Occipital lobe (tissue), 2 donors: ENCODE measurements around the gene MCM7. TPM values are rescaled to one million over a fixed set of nuclear protein-coding genes. Genes with fewer than 3 reads are reported as not detected.

ENCODE experiments used
- DNase-seq: peaks from one replicate; lab custom pipeline; 2025; lab: John Stamatoyannopoulos, UW
- total RNA-seq: library from RNA; depleted of rRNA; stranded (reverse); fragments of >200 nt; gene quantifications from one replicate; pipeline ENCODE4 v1.2.3, GENCODE V29; 2014

MCM7 gene
- total RNA-seq, 1 donor from 2014 or later, result 44.8 TPM

DNA sequence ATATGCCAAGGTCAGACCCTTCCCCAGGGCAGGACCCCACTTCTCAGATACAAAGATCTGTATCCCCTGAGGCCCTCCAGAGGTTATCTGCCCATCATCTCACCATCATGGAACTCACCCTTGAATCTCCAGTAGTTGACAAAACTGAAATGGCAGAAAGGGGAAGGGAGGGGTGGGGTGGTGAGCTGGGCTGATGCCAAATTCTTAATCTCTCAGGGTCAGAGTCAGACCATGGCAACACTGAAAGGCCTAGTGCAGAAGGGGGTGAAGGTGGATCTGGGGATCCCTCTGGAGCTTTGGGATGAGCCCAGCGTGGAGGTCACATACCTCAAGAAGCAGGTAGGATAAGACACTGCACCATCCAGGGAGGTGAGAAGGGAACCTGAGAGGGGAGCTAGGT, 21.4 kb upstream of the MCM7 start:
- no peak for DNase-seq

DNA sequence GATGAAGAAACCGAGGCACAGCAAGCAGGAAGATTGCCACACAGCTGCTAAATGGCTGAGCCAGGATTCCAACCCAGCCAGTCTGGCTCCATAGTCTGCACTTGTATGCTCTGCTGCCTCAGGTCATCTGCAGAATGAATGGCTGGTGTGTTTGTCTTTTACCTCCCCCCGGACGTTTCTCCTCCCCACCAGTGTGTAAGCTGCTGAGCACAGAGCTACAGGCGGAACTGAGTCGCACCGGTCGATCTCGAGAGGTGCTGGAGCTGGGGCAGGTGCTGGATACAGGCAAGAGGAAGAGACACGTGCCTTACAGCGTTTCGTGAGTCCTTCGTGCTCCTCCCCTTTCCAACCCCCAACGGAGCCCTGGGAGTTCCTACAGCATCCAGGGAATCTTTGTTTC, 20.9 kb upstream of the MCM7 start:
- no peak for DNase-seq

DNA sequence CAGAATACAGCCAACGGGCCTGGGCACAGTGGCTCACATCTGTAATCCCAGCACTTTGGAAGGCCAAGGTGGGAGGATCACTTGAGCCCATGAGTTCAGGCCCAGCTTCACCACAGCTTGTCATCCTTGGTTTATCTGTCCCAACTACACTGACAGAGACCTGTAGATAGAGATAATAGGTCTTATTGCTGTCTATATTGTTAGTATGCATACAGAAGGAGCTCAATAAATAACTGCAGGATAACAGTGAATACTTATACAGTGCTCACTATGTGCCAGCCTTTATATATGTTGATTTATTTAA, 19.5 kb upstream of the MCM7 start:
- DNase-seq, result no peak

DNA sequence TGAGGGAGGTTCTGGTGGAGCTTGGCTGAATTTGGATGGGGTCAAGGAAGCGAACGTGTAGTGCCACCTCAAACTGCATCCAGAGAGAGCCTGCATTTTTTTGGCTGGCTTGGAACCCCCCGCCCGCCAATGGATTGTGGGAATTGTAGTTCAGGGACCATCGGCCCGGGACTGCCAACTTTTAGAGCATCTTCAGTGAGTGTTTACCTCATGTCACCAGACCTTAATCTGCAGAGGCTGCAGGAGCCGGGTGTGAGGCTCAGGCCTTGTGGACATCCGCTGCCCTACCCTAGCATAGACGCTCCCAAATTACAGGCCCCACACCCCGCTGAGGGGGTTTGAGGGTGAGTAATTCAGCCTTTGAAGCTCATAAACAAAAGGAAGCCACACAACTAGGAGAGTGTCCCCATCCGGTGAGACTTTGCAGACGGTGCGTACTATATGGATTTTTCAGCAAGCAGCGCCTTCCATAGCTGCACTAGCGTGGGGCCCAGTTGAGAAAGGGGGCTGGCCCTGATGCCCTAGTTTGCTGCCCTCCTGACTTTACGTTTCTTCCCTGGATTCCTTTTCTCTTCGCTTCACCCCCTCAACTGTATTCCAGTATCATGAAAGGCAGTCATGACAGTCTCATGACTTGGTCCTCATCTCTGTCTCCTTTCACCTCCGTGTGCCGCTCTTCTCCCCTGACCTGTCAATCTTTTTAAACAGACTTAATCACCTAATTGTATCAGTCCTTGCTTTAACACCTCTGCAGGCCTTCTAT, 19.0 kb upstream of the MCM7 start:
- DNase-seq, result peak; percentile 82

DNA sequence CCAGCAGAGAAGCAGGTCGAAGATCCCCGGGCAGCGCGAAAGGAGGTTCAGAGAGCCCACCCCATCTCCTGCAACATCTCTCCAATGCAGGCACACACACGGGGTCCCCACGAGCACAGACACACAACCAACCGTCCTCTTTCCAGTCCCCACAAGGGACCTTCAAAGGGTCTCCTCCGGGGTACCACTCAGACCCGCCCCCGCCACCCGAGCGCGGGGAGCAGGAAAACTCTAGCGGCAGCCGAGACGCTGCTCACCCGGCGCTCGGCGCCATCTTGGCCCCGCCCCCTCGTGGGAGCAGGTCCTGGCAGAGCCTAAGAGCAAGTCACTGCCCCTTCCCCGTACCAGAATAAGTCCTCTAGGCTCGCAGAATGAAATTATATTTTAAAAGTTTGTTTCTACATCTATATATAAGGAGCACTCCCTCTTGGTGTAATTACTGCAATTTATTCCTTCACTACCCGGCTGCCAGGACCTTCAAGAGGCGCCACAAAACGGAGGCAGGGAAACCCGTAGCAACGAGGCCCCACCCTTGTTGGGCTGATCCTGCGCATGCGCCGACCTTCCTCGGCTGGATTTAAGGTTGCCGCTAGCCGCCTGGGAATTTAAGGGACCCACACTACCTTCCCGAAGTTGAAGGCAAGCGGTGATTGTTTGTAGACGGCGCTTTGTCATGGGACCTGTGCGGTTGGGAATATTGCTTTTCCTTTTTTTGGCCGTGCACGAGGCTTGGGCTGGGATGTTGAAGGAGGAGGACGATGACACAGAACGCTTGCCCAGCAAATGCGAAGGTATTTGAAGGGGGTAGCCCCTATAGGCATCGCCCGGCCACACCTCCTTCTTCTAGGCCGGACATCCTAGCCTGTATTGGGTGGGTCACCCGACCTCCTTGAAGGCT, 18.1 kb upstream of the MCM7 start, which contains the start of the genes CNPY4 and TAF6:
Gene CNPY4 (plus strand): TSS at position 563 of the 898 bp plus-strand sequence. CDS start 111 bp downstream, at position 674.
Gene TAF6 (minus strand): TSS at position 287 of the 898 bp plus-strand sequence. CDS start 5,149 bp downstream, outside the sequence.
- peak; percentile 94 for DNase-seq

DNA sequence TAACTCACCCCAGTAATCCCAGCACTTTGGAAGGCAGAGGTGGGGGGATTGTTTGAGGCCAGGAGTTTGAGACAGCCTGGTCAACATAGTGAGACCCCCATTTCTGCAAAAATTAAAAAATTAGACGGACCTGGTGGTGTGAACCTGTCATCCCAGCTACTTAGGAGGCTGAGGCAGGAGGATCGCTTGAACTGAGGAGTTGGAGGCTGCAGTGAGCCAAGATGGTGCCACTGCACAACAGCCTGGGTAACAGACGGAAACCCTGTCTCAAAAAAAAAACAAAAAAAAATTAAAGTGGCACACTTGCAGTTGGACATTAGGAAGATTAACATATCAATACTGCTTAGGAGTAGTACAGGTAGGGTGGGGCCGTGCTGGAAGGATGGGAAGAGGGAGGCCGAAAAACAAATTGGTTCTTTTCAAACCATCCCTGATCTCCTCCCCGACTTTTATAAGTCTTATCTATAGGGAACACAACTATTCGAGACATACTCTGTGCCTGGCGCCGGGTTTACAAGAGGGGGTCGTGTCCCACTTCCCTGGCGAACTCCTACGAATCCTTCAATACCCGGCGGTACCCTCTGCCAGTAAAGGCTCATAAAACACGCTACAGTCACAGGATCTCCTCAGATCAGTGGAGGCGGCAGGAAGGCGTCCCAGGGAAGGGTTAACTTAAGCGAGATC, 17.3 kb upstream of the MCM7 start:
- no peak for DNase-seq

DNA sequence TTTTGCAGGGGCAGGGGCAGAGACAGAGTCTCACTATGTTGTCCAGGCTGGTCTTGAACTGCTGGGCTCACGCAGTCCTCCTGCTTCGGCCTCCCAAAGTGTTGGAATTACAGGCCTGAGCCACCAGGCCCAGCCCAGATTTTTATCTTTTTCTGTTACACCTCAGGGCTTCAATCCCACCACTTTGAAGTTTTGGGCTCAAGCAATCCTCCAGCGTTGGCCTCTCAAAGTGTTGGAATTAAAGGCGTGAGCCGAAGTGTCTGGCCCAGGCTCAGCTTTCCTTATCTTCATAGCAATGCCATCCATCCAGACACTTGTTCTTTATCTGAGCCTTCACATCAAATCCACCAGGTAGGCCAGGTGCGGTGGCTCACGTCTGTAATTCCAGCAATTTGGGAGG, 13.8 kb upstream of the MCM7 start:
- no peak for DNase-seq

DNA sequence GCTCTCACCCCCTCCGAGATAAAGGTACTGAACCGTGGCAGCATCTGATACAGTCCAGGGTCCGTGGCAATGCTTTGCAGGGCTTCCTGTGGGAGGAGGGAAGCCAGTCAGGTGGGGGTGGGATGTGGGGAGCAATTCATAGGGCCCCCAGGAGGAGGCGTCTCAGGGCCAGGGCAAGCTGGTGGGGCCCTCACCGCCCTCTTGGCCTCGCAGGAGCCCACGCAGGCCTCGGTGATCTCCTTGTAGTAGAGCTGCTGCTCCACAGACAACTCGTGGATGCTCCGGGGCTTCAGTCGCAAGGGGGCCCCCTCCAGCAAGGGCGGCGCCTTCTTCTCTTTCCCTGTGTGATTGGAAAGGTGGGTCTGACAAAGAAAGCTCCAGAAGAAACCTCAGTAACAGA, 10.7 kb upstream of the MCM7 start:
- no peak for DNase-seq

DNA sequence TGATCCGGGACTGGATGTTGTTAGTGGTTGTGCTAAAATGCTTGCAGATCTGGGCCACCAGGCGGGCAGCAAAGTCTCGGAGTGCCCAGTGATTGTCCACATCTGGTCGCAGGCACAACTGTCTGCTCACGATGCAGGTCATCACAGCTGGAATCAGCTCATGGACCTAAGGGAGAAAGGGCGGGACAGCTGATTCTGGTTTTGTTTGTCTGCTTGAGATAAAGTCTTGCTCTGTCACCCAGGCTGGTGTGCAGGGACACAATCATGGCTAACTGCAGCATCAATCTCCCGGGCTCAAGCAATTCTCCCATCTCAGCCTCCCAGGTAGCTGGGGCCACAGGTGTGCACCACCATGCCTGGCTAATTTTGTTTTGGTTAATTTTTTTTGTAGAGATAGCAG, 10.0 kb upstream of the MCM7 start:
- no peak for DNase-seq

DNA sequence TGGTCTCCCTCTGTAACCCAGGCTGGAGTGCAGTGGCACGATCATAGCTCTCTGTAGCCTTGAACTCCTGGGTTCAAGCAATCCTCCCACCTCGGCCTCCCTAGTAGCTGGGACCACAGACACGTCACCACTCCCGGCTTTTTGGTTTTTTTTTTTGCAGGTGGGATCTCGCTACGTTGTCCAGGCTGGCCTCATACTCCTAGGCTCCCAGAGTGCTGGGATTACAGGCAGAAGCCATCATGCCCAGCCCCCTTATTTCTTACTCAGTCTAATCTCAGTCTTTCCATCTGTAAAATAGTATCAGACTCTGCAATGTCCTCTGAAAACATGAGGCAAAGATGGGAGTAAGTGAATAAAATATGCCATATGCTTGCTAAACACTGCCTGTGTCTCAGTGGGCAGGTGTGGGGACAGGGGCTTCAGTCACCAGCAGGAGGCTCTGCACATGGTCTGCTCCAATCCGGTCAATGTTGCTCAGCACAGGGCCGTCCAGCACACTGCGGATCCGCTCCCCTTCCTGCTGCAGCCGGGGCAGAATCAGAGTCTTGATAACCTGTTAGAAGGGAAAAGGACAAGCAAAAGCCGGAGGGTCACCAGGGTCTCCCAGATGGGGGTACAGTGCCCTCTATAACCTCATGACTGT, 8.4 kb upstream of the MCM7 start:
- no peak for DNase-seq

DNA sequence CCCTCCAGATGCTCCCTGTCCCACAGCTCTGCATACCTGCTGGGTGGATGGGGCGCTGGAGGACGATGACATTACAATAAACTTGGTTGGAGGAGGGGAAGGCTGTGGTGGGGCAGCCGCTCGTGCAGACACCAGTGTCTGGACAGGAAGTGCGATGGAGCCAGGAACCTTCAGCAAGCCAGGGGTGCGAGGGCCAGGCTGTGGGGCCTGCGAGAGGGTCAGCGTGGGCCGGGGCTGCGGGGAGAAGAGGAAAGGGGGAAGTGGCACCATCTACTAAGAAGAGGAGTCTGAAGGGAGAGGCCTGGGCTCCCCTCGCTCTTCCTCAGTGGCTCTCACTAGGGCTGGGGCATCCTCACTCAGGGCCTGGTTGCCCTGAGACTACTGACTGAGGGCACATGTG, 6.7 kb upstream of the MCM7 start:
- DNase-seq, result no peak

DNA sequence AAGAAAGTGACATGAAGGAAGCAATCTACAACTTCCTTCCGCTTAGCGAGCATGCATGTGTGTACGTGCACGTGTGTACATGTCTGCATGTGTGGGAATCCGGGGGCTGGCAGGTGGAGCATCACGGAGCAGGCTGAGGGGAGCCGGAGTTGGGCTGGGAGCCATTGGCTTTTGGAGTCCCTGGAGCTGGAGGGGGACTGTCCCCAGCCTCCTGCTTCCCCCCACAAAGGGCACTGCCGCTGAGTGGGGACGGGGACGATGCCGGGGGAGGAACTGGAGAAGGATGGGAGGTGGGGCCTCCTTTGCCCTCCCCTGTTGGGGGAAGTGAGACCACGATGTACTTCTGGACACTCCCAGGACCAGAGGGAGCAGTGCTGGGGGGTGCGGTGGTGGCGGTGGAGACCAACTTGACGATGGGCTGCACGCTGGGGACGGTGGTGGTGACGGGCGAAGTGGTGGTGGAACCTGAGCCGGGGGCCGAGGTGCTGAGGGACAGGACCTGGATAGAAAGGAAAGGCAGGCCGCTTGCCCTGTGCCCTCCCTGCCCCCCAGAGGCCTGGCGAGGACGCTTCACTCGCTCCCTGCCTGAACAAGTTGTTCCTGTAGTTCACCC, 6.0 kb upstream of the MCM7 start:
- DNase-seq, result no peak

DNA sequence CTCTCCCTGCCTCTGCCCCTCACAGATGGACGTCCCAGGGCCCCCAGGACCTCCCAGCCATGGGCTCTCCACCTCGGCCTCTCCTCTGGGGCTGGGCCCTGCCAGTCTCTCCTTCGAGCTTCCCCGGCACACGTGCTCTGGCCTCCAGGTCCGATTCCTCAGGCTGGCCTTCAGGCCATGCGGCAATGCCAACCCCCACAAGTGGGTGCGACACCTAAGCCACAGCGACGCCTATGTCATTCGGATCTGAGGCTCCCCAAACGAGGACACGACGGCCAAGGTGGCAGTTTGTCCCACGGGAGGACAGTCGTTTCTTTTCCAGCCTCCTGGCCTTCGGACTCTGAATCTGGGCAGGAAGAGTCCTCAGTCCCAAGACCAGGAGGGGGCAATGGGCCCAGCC, 5.4 kb upstream of the MCM7 start:
- no peak for DNase-seq

DNA sequence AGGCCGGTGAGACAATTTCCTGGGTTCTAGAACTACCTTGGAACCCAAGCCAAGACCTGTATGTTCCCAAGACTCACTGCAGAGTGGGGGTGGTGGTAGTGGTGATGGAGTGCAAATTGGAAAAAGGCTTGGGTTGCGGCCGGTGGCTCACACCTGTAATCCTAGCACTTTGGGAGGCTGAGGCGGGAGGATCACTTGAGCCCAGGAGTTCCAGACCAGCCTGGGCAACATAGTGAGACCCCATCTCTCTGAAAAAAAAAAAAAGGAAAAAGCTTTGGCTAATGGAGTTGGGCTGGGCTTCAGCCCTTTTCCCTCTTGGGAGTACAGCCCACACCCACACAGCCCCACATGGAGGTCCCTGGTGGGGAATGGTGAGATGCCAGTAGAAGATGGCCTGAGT, 4.3 kb upstream of the MCM7 start:
- no peak for DNase-seq

DNA sequence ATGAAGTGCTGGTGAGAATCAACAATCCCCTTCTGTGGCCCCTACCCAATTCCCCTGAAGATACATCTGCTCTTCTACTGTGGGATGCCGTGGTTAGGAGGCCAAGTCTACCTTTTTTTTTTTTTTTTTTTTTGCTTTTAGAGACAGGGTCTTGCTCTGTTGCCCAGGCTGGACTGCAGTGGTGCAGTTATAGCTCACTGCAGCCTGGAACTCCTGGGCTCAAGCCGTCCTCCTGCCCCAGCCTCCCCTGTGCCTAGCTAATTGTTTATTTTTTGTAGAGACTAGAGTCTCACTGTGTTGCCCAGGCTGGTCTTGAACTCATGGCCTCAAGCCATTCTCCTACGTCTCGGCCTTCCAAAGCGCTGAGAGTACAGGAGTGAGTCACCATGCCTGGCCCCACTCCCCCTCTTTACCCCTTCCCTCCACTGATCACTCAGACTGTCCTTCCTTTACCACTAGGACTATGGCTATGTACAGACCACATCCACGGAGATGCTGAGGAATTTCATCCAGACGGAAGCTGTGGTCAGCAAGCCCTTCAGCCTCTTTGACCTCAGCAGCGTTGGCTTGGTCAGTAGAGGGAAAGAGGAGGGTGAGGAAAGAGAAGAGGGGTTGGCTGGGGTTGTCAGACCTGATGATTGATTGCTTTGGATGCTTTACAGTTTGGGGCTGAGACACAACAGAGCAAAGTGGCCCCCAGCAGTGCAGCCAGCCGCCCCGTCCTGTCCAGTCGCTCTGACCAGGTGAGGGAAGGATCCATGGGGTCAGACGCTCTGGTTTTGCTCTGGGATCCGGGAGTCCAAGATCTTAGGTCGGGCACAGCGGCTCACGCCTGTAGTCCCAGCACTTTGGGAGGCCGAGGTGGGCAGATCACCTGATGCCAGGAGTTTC, 2.0 kb upstream of the MCM7 start:
- no peak for DNase-seq

DNA sequence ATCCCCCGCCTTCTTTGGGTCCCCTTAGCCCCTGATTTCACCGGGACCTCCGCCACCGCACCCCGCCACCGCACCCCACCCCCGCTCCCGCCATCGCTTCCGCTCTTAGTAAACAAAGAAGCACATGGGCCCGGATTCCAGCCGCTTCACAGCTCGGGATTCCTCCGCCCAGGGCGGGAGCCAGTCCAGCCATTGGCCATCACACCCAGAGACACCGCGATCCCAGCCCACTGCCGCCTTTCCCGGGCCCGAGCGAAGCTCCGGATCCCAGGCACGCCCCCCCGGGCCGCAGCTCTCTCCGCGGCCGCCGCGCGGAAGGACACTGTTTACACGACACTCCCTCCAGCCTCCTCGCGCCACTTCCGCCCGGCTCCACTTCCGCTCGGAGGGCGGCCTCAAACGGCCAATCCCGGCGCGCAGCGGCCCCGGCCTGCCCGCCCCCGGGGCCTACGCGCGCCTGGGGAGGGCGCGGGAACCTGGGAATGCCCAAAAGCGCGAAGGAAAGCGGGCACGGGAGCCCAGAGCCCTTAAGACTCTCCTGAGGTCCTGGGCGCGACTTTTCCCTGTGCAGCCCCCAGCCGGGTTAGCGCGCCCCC, 679 bp downstream of the MCM7 start:
- DNase-seq, result peak; percentile 87

DNA sequence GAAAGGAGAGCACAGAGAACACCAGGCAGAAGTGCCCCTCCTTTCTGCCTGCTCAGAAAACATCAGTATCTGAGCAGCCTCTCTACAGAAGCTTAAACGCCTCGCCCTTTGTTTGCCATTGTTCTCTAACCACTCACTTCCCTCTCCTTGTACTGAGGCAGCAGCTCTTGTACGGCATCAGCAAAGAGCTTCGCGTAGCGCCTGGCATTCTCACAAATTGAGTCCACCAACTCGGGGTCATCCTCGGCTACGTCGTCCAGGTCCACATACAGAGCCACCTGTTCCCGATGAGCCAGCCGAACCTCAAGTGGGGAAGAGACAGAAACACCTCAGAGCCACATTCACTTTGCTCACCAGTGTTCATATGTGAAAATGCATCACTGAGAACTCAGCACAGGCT, 1.7 kb downstream of the MCM7 start:
- DNase-seq, result no peak

DNA sequence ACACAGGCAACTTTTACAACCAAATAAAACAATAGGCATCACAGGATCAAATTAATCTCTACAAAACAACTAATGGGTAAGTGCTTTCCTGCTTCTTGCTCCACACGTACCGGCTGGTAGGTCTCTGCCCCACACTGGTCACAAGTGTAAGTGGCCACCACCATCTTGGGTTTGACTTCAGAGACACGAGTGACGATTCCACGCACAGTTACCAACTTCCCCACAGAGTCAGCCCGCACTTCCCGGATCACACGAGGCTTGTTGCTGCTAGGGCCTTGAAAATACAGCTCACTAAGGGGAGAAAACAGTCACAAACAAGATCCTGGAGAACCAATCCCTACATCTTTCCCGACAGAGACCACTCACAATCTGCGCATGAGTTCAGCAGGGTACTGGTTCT, 2.3 kb downstream of the MCM7 start:
- no peak for DNase-seq

DNA sequence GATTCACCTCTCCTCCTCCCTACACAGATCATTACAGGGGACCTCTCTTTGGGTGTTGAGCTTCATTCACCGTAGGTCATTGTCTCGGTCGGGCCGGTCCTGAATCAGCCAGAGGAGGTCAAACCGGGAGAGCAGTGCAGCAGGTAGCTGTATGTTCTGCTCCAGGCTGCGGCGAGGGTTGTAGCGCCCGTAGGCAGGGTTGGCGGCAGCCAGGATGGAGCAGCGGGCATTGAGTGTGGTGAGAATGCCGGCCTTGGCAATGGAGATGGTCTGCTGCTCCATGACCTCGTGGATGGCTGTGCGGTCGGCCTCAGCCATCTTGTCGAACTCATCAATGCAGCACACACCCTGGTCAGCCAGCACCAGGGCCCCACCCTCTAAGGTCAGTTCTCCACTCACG, 5.5 kb downstream of the MCM7 start:
- DNase-seq, result no peak

DNA sequence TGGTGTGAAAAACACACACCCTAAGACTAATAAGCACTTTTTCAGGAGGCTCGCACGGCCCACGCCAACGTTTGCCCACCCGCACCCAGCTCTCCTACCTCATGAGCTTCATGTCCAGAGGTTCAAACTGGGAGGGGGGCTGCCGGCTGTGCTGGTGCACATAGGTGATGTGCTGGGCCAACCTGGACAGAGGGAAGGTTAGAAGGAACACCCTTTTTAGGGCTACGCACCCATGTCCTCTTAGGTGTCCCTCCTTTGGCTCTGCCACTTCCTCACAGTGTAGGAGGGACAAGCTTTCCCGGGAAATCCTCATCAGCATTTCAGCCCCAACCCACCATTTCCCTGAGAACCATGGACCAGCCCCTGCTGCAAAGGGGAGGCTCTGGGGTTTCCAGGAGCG, 5.9 kb downstream of the MCM7 start:
- DNase-seq, result no peak
